GM10248 (cell line): Measurements from ENCODE around the gene RNU5B-1.

ENCODE experiments used
- CTCF ChIA-PET: fragments of 300-600 bp; sonication (Branson Sonifier 250); formaldehyde crosslinking; extraction: SDS; loops from one replicate; lab custom pipeline; 2021; ENCODE audit warnings: antibody characterized with exemption; lab: Yijun Ruan, JAX
- POLR2A ChIA-PET: fragments of 350-650 bp; sonication (Branson Sonifier 250); formaldehyde crosslinking; extraction: SDS; loops from one replicate; lab custom pipeline; 2020; ENCODE audit warnings: antibody characterized with exemption; lab: Yijun Ruan, JAX
- DNase-seq: peaks from one replicate; pipeline ENCODE4 v3.0.0; 2012; ENCODE audit errors: extremely low spot score
- CTCF ChIP-seq: IDR thresholded peaks from 2 replicates; pipeline ENCODE4 v1.5.1; 2012; ENCODE audit warnings: mild to moderate bottlenecking, low read depth; ENCODE audit errors: extremely low read depth, missing control alignments, control extremely low read depth

RNU5B-1 gene

GRCh38 chr15:65286069-65286703 lies 18.3 kb upstream of the RNU5B-1 start:
- no peak for TF ChIP-seq CTCF
- peak; percentile 51 for DNase-seq
- POLR2A ChIA-PET: interaction anchor here (0.6 to 6.5 kb wide), 5 partner anchors 11 to 1775 kb away, joined by 4 to 81 read pairs (median 5); partner anchors contain the start of genes CLPX and RNU5B-1
- CTCF ChIA-PET: interaction anchor here (0.8 to 3.2 kb wide), 27 partner anchors 8 to 583 kb away, joined by 3 to 18 read pairs (median 4); partner anchors contain the start of genes RAB11A and RNU5B-1

- ChIA-PET CTCF (interaction anchor here (0.7 to 3.2 kb wide), 26 partner anchors 8 to 582 kb away, joined by 3 to 18 read pairs (median 4); partner anchors contain the start of genes RAB11A and RNU5B-1), POLR2A (interaction anchor here (0.5 to 6.5 kb wide), 6 partner anchors 10 to 1775 kb away, joined by 4 to 81 read pairs (median 6); partner anchors contain the start of genes CLPX and RNU5B-1)
Measured at GRCh38 chr15:65286704-65287519, 17.6 kb upstream of the RNU5B-1 start, which contains the start of gene PARP16. TSS of gene PARP16 (minus strand) at chr15:65286883. CDS start at chr15:65286426, 457 bp downstream.

GRCh38 chr15:65287520-65287855 lies 17.0 kb upstream of the RNU5B-1 start:
- ChIA-PET CTCF (interaction anchor here (0.7 to 3.2 kb wide), 16 partner anchors 7 to 234 kb away, joined by 3 to 18 read pairs (median 6); partner anchors contain the start of gene RNU5B-1), POLR2A (interaction anchor here (2.5 to 6.5 kb wide), 2 partner anchors 10 to 18 kb away, joined by 21 to 81 read pairs; partner anchors contain the start of gene RNU5B-1)
- DNase-seq: peak; percentile 25
- no peak for TF ChIP-seq CTCF

More at GRCh38 chr15:65286704-65287519, 17.6 kb upstream of the RNU5B-1 start, which contains the start of gene PARP16:
- peak; percentile 92 for DNase-seq
- TF ChIP-seq CTCF: peak; percentile 60

GRCh38 chr15:65289261-65289854 lies 15.1 kb upstream of the RNU5B-1 start:
- ChIA-PET POLR2A (interaction anchor here (6.5 kb wide), 1 partner anchor 16 kb away, joined by 81 read pairs; the partner anchor contains the start of gene RNU5B-1), CTCF (no interaction called here)
- no peak for TF ChIP-seq CTCF
- no peak for DNase-seq

GRCh38 chr15:65290228-65290627 lies 14.2 kb upstream of the RNU5B-1 start:
- DNase-seq: no peak
- TF ChIP-seq CTCF: no peak
- ChIA-PET CTCF (no interaction called here), POLR2A (interaction anchor here (6.5 kb wide), 1 partner anchor 15 kb away, joined by 81 read pairs; the partner anchor contains the start of gene RNU5B-1)

GRCh38 chr15:65292938-65293518 lies 11.4 kb upstream of the RNU5B-1 start:
- POLR2A ChIA-PET: interaction anchor here (1.0 kb wide), 1 partner anchor 12 kb away, joined by 3 read pairs; the partner anchor contains the start of gene RNU5B-1
- no peak for DNase-seq

More at GRCh38 chr15:65292938-65293518, 11.4 kb upstream of the RNU5B-1 start:
- no peak for TF ChIP-seq CTCF
- CTCF ChIA-PET: interaction anchor here (1.5 kb wide), 2 partner anchors 12 to 105 kb away, joined by 3 read pairs; no protein-coding TSS in a partner anchor
